Endothelial cell of umbilical vein (primary cell): Measurements from ENCODE around the gene GADD45A. TPM values are rescaled to one million over a fixed set of nuclear protein-coding genes. Genes with fewer than 3 reads are reported as not detected.

Source experiments
- BruUV-seq: library from RNA; stranded (reverse); fragments of 400-500 nt; replicated peaks from 2 replicates; lab custom pipeline; 2021; lab: Mats Ljungman, UMichigan
- CTCF ChIA-PET: fragments of 300-600, 350-600 bp; sonication (Branson Sonifier 250); formaldehyde crosslinking; loops from one replicate; lab custom pipeline; 2021; ENCODE audit warnings: antibody characterized with exemption, inconsistent platforms; lab: Charles Lee
- POLR2A ChIA-PET: fragments of 300-600, 350-600 bp; sonication (Branson Sonifier 250); formaldehyde crosslinking; loops from one replicate; lab custom pipeline; 2021; ENCODE audit warnings: antibody characterized with exemption, inconsistent platforms; lab: Charles Lee
- DNase-seq: peaks from one replicate; pipeline ENCODE4 v3.0.0-alpha.2; 2011; ENCODE audit warnings: low read depth, low spot score
- FAIRE-seq: peaks from 2 replicates; lab custom pipeline; 2011; peaks lifted over from hg19 to GRCh38; lab: Jason Lieb, UNC
- H2AFZ ChIP-seq: 2 replicates; pipeline ENCODE4 v1.6.0; 2012; ENCODE audit warnings: low read depth, low read length, control low read depth, inconsistent platforms
- H3K27ac ChIP-seq: 2 replicates; pipeline ENCODE4 v1.5.1; 2011; ENCODE audit warnings: low read depth, mild to moderate bottlenecking, control low read depth, low read length, moderate library complexity; ENCODE audit not compliant: insufficient read depth
- H3K27me3 ChIP-seq, 2 experiments: 2 replicates each; pipeline versions ENCODE4 v1.6.0 to v1.6.1; 2011; ENCODE audit warnings: low read length in 2 of 2, mixed read lengths in 1 of 2; ENCODE audit not compliant: control insufficient read depth in 2 of 2, insufficient read depth in 2 of 2
- H3K36me3 ChIP-seq, 2 experiments: 2 replicates in 1 of 2; 3 replicates in 1 of 2; pipeline ENCODE4 v1.5.1; 2011; ENCODE audit warnings: low read length in 2 of 2, mild to moderate bottlenecking in 1 of 2, moderate library complexity in 1 of 2; ENCODE audit not compliant: control insufficient read depth in 2 of 2, insufficient read depth in 2 of 2; ENCODE audit errors: extremely low read depth in 1 of 2
- H3K4me1 ChIP-seq: 3 replicates; pipeline ENCODE4 v1.5.1; 2011; ENCODE audit warnings: mild to moderate bottlenecking, low read length; ENCODE audit not compliant: control insufficient read depth, insufficient read depth; ENCODE audit errors: extremely low read depth
- H3K4me2 ChIP-seq: 2 replicates; pipeline ENCODE4 v1.6.1; 2011; ENCODE audit warnings: low read length, control low read depth, mixed read lengths; ENCODE audit not compliant: insufficient read depth
- H3K4me3 ChIP-seq, 3 experiments: fragments of 200-600 bp in 1 of 3; sonication (generic), shearing (Covaris generic) in 1 of 3; replicated peaks in 1 of 3; 2 replicates each; pipeline ENCODE4 v1.5.1; 2011 to 2016; ENCODE audit warnings: control low read depth in 3 of 3, low read length in 3 of 3, mild to moderate bottlenecking in 2 of 3, inconsistent platforms in 1 of 3, low read depth in 1 of 3, moderate library complexity in 1 of 3; ENCODE audit not compliant: insufficient read depth in 1 of 3
- H3K79me2 ChIP-seq: 2 replicates; pipeline ENCODE4 v1.6.0; 2012; ENCODE audit warnings: low read length, inconsistent platforms; ENCODE audit not compliant: control insufficient read depth, insufficient read depth
- H3K9ac ChIP-seq: replicated peaks from 2 replicates; pipeline ENCODE3; 2011; ENCODE audit warnings: low read length, control low read depth; ENCODE audit not compliant: insufficient read depth; ENCODE audit errors: extremely low read depth
- H3K9me1 ChIP-seq: replicated peaks from 3 replicates; pipeline ENCODE4 v1.6.0; 2011; ENCODE audit warnings: mild to moderate bottlenecking, low read length; ENCODE audit not compliant: control insufficient read depth, insufficient read depth; ENCODE audit errors: extremely low read depth
- H3K9me3 ChIP-seq: replicated peaks from 2 replicates; pipeline ENCODE4 v1.5.1; 2012; ENCODE audit warnings: low read length, inconsistent platforms; ENCODE audit not compliant: control insufficient read depth, insufficient read depth
- H4K20me1 ChIP-seq: replicated peaks from 2 replicates; pipeline ENCODE3; 2011; ENCODE audit warnings: mild to moderate bottlenecking, low read length; ENCODE audit not compliant: control insufficient read depth, insufficient read depth; ENCODE audit errors: extremely low read depth
- EZH2 ChIP-seq: IDR thresholded peaks from 2 replicates; pipeline ENCODE4 v1.6.1; 2012; ENCODE audit warnings: borderline replicate concordance, low read depth, mild to moderate bottlenecking, moderate library complexity, low read length, inconsistent platforms; ENCODE audit not compliant: severe bottlenecking
- FOS ChIP-seq: IDR thresholded peaks from 2 replicates; pipeline ENCODE4 v1.6.1; 2011; ENCODE audit warnings: mild to moderate bottlenecking, low read length, moderate library complexity, borderline replicate concordance; ENCODE audit not compliant: insufficient read depth
- GATA2 ChIP-seq: IDR thresholded peaks from 2 replicates; pipeline ENCODE4 v1.7.0; 2011; ENCODE audit warnings: low read depth, mild to moderate bottlenecking, moderate library complexity, mixed read lengths, low read length; ENCODE audit not compliant: insufficient read length, insufficient read depth
- JUN ChIP-seq: IDR thresholded peaks from 2 replicates; pipeline ENCODE4 v1.6.1; 2011; ENCODE audit warnings: borderline replicate concordance, low read depth; ENCODE audit not compliant: insufficient read length, insufficient read depth
- MYC ChIP-seq: IDR thresholded peaks from one replicate; pipeline ENCODE4 v1.6.1; 2011; ENCODE audit warnings: mild to moderate bottlenecking, low read depth, low read length
- POLR2A ChIP-seq: IDR thresholded peaks from 2 replicates; pipeline ENCODE4 v1.6.1; 2012; ENCODE audit warnings: low read depth, mild to moderate bottlenecking, control low read depth, low read length
- POLR2AphosphoS5 ChIP-seq: IDR thresholded peaks from 2 replicates; pipeline ENCODE4 v1.6.1; 2012; ENCODE audit warnings: low read depth, mild to moderate bottlenecking, control low read depth, low read length, moderate library complexity; ENCODE audit not compliant: insufficient read depth
- dilution Hi-C: fragments of 300-500 bp; cut with MboI; formaldehyde crosslinking; loops from one replicate; pipeline ENCODE4 v1.15.0; 2019; ENCODE audit warnings: low sequenced_read_pairs; ENCODE audit not compliant: extremely low pct_ligation_motif_present
- intact Hi-C: fragments of 100-400 bp; cut with micrococcal nuclease; formaldehyde crosslinking; loops from one replicate; pipeline ENCODE4 v1.10.0; 2022
- polyA plus RNA-seq, 4 experiments: library from polyadenylated mRNA; depleted of rRNA in 3 of 4; stranded (reverse) in 3 of 4; unstranded in 1 of 4; fragments of >200 nt; gene quantifications; 2 replicates each; pipeline versions ENCODE4 v1.2.1 to v1.2.3, GENCODE V29; 2011 to 2012; ENCODE audit warnings: missing spikeins in 1 of 4
- total RNA-seq: library from RNA; stranded (reverse); gene quantifications from 2 replicates; pipeline ENCODE4 v1.2.3, GENCODE V29; 2021
- TF ChIP-seq, protein P1 (sequence below): IDR thresholded peaks from 2 replicates; pipeline ENCODE4 v1.6.1; 2011; ENCODE audit not compliant: insufficient read depth, insufficient read length
- TF ChIP-seq, protein P2 (sequence below), 2 donors: IDR thresholded peaks; 1 replicate in 1 of 2; 2 replicates in 1 of 2; pipeline ENCODE4 v1.5.1; 2011; ENCODE audit warnings: low read length in 2 of 2, mild to moderate bottlenecking in 2 of 2, moderate library complexity in 2 of 2, control low read depth in 1 of 2, inconsistent platforms in 1 of 2, low read depth in 1 of 2; ENCODE audit not compliant: insufficient read depth in 1 of 2; ENCODE audit errors: extremely low read depth in 1 of 2

Gene GADD45A
- total and polyA plus RNA-seq, 2 donors (not counting 3 experiments of a cell fraction or from before 2014, with no cell fraction given): 77.4 to 87.6 TPM

DNA sequence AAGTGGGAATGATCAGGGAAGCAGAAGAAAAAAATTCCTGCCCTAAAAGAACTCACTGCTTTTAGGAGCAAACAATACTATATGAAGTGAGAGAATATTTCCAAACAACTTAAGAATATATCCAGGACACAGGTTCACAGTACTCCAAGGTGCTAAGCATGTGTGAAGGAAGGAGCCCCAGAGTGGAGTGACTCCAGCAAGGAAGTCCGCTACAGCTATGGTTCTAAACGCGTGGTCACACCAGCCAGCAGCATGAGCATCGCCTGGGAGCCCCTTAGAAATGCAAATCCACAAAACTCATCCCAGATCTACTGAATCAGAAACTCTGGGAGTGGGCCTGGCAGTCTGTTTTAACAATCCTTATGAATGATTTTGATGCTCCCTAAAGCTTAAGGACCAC, 36.1 kb downstream of the GADD45A start:
- H4K20me1 ChIP-seq: no peaks in the 10 kb centered on the region
- H3K4me3 ChIP-seq: no peak overlapping the region
- no peaks in the 10 kb centered on the region for H3K9me3 ChIP-seq
- no peak overlapping the region for H3K9ac ChIP-seq
- H3K4me2 ChIP-seq: no peak overlapping the region
- H3K4me1 ChIP-seq: peaks cover 56% of the 10 kb centered on the region
- POLR2A ChIA-PET: interaction anchor here (1.2 to 1.4 kb wide), 2 partner anchors 35 to 36 kb away, joined by 3 read pairs; partner anchors contain the start of gene GADD45A
- H3K36me3 ChIP-seq: no peaks in the 10 kb centered on the region
- dilution Hi-C loops: no loop called here
- H3K9me1 ChIP-seq: no peaks in the 10 kb centered on the region
- H3K79me2 ChIP-seq: peaks cover 26% of the 10 kb centered on the region
- FAIRE-seq (no peak), DNase-seq (no peak)
- intact Hi-C loops: loop anchor here (10.0 kb wide), 2 partner anchors 454 to 456 kb away; no protein-coding TSS in a partner anchor
- TF ChIP-seq, protein P1, sequence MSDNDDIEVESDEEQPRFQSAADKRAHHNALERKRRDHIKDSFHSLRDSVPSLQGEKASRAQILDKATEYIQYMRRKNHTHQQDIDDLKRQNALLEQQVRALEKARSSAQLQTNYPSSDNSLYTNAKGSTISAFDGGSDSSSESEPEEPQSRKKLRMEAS: no peak
- TF ChIP-seq, protein P2, sequence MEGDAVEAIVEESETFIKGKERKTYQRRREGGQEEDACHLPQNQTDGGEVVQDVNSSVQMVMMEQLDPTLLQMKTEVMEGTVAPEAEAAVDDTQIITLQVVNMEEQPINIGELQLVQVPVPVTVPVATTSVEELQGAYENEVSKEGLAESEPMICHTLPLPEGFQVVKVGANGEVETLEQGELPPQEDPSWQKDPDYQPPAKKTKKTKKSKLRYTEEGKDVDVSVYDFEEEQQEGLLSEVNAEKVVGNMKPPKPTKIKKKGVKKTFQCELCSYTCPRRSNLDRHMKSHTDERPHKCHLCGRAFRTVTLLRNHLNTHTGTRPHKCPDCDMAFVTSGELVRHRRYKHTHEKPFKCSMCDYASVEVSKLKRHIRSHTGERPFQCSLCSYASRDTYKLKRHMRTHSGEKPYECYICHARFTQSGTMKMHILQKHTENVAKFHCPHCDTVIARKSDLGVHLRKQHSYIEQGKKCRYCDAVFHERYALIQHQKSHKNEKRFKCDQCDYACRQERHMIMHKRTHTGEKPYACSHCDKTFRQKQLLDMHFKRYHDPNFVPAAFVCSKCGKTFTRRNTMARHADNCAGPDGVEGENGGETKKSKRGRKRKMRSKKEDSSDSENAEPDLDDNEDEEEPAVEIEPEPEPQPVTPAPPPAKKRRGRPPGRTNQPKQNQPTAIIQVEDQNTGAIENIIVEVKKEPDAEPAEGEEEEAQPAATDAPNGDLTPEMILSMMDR (IDR thresholded peaks at IDR 0.05; ENCODE audit: extremely low read depth in 1 of 2, insufficient read depth in 1 of 2, low read depth in 1 of 2, low read length in 2 of 2): no peak
- no peak for TF ChIP-seq EZH2
- no peak for TF ChIP-seq GATA2
- TF ChIP-seq POLR2A: no peak
- TF ChIP-seq JUN: no peak
- no peak for TF ChIP-seq FOS
- no peak for TF ChIP-seq POLR2AphosphoS5
- no peak for TF ChIP-seq MYC
- H3K27ac ChIP-seq: peak overlapping the region; percentile 2
- no TSS peak for BruUV-seq
- H3K27me3 ChIP-seq: no peaks in the 10 kb centered on the region
- H2AFZ ChIP-seq: no peak overlapping the region
- CTCF ChIA-PET: interaction anchor here (1.0 to 3.1 kb wide), 7 partner anchors 17 to 189 kb away, joined by 3 to 19 read pairs (median 3); no protein-coding TSS in a partner anchor
